GM18907 (cell line): ENCODE measurements around the gene AGRN.

Experiments used
- ATAC-seq: cut with Tn5 transposase; IDR thresholded peaks from one replicate; pipeline ENCODE4 v1.9.1; 2021; ENCODE audit warnings: mild to moderate bottlenecking, moderate library complexity; ENCODE audit not compliant: unreplicated experiment

AGRN gene

GRCh38 chr1:1033731-1034438 is 14.0 kb downstream of the AGRN start:
- no peak for ATAC-seq

DNA sequence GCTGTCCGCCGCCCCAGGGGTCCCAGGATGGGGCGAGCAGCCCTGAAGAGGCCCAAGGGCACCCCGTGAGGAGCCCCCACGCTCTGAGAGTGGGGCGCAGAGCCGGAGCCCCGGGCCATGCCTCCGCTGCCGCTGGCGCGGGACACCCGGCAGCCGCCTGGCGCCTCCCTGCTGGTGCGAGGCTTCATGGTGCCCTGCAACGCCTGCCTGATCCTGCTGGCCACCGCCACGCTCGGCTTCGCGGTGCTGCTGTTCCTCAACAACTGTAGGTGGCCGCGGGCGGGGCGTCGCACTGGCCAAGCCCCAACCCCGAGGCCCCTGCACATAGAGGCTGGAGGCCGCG is 14.5 kb downstream of the AGRN start:
- ATAC-seq = no peak

DNA sequence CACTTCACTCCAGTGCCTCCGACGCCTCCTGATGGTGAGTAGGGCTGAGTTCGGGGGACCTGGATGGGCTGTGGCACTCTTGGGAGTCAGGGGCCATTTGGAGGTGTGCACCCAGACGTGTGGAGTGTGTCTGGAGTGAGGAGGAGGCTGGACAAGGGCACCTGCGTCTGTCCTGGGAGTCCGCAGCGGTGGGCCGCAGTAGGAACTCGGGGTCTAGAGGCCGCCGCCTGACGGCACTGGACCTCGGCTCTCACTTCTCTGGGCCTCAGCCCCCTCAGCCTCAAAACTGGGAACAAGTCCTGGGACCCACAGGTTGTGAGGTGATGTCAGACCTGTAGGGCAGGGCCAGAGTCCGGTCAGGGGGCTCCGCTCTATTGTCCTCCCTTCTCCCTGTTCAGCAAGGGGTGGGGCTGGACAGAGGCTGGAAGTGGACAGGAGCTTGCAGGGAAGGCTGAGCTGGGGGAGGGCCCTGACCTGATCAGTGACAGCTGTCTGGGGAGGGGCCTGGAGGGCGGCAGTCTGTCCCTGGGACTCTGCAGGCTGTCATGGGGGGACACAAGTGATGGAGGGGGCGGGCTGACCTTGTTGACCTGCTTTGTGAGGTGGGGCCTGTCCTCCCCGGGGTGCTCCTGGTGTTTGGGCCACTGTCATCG is 15.5 kb downstream of the AGRN start:
- ATAC-seq = no peak

GRCh38 chr1:1037366-1038327 is 17.7 kb downstream of the AGRN start:
- no peak for ATAC-seq

- ATAC-seq = peak; percentile 35
Measured at GRCh38 chr1:1038694-1039093, 18.8 kb downstream of the AGRN start.

DNA sequence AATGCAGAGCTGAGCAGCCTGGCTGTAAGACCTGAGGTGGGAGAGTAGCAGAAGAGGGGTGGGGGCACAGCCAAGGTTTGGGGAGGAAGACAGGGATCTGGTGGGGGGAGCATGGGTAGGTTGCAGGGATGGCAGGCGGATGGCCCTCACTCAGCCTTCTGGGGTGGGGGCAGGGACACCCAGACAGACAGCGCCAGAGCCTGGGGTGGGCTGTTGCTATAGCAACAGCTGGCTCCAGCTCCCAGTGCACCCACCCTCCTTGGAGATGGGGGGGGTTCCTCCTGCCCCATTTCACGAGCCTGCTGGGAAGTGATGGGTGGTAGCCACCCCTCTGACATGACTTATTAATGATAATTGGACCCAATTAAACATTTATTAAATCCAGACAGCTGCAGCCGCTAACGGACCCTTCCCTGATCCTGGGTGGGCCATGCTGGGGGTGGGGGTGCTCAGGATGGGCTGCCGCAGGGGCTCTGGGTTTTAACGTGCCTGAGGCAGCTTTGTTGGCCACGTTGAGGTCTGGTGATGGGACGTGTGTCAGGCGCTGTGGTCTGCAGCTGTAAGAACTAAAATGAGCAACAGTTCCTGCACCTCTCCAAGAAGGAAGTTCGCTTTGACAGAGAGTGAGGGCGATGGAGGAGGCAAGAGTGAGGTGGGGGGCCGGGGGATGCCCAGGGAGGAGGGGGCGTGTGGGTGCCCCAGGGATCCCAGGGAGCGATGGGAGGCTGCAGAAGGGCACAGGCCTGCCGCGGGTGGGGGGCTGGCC is 19.4 kb downstream of the AGRN start:
- ATAC-seq = no peak

GRCh38 chr1:1040004-1040991 is 20.4 kb downstream of the AGRN start:
- ATAC-seq = peak; percentile 39

DNA sequence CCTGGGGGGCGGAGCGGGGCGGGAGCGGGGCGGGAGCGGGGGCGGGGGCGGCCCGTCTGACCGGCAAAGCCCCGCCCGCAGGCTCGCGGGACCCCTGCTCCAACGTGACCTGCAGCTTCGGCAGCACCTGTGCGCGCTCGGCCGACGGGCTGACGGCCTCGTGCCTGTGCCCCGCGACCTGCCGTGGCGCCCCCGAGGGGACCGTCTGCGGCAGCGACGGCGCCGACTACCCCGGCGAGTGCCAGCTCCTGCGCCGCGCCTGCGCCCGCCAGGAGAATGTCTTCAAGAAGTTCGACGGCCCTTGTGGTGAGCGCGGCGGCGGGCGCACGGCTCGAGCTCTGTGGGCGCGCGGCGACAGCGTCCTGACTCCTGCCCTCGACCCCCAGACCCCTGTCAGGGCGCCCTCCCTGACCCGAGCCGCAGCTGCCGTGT is 21.2 kb downstream of the AGRN start:
- ATAC-seq = no peak

DNA sequence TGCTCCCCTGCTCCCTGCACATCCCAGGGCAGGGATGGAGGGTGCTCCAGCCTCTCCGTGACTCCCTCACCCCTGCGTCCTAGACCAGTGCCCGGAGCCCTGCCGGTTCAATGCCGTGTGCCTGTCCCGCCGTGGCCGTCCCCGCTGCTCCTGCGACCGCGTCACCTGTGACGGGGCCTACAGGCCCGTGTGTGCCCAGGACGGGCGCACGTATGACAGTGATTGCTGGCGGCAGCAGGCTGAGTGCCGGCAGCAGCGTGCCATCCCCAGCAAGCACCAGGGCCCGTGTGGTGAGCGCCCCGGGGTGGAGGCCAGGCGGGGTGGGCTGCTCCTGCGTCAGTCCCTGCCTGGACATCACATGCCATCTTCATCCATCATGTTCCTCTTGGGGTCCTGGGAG is 22.0 kb downstream of the AGRN start:
- no peak for ATAC-seq

- ATAC-seq = no peak
Measured at GRCh38 chr1:1042835-1043234, 22.9 kb downstream of the AGRN start.

- ATAC-seq = no peak
Measured at GRCh38 chr1:1043411-1043810, 23.5 kb downstream of the AGRN start.

GRCh38 chr1:1043921-1044320 is 24.0 kb downstream of the AGRN start:
- no peak for ATAC-seq

- ATAC-seq = no peak
Measured at GRCh38 chr1:1044455-1045078, 24.6 kb downstream of the AGRN start.

DNA sequence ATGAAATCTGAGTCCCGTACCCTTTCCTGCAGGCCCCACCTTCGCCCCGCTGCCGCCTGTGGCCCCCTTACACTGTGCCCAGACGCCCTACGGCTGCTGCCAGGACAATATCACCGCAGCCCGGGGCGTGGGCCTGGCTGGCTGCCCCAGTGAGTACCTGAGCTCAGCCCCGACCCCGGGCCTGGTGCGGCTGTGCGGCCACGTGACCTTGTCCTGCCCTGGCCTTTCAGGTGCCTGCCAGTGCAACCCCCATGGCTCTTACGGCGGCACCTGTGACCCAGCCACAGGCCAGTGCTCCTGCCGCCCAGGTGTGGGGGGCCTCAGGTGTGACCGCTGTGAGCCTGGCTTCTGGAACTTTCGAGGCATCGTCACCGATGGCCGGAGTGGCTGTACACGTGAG is 25.2 kb downstream of the AGRN start:
- ATAC-seq = no peak

GRCh38 chr1:1046243-1046642 is 26.3 kb downstream of the AGRN start:
- ATAC-seq = no peak

GRCh38 chr1:1046767-1047166 is 26.8 kb downstream of the AGRN start:
- ATAC-seq = no peak

DNA sequence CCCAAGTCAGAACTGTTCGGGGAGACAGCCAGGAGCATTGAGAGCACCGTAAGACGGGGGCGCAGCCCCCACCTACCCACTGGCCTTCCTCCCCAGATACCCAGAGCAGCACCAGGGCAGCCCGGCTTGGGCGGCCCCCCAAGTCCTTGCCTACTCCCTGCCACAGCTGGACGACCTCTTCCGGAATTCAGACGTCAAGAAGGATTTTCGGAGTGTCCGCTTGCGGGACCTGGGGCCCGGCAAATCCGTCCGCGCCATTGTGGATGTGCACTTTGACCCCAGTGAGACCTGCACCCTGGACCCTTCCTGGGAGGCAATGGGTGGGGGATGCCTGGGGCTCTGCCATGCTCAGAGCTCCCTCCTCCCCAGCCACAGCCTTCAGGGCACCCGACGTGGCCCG is 27.5 kb downstream of the AGRN start:
- no peak for ATAC-seq

- ATAC-seq = no peak
Measured at GRCh38 chr1:1047963-1048362, 28.0 kb downstream of the AGRN start.

DNA sequence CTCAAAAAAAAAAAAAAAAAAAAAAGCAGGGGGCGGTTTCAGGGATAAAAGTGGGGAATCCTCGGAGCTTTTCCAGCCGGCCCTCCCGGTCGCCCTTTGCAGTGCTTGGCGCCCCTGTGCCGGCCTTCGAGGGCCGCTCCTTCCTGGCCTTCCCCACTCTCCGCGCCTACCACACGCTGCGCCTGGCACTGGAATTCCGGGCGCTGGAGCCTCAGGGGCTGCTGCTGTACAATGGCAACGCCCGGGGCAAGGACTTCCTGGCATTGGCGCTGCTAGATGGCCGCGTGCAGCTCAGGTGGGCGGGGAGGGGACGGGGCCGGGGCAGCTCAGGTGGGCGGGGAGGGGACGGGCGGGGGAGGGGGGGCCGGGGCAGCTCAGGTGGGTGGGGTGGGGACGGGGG is 28.8 kb downstream of the AGRN start:
- no peak for ATAC-seq
